GM21576 (cell line): ENCODE data around the gene LYPD5.
A peak's percentile ranks its signal among the peaks of the same experiment; 100 is the strongest.

Experiments used
- ATAC-seq: cut with Tn5 transposase; IDR thresholded peaks from one replicate; pipeline ENCODE4 v1.9.1; 2021; ENCODE audit warnings: mild to moderate bottlenecking, moderate library complexity; ENCODE audit not compliant: unreplicated experiment

LYPD5 gene

GRCh38 chr19:43754503-43755255, 47.6 kb downstream of the LYPD5 start, which contains the start of gene SMG9:
TSS of gene SMG9 (minus strand) at chr19:43754962. CDS start at chr19:43750741, 4,221 bp downstream.
- ATAC-seq = peak; percentile 43

- ATAC-seq = no peak
Observed at GRCh38 chr19:43754253-43754502, 48.1 kb downstream of the LYPD5 start.

- no peak for ATAC-seq
Observed at GRCh38 chr19:43752287-43752875, 49.9 kb downstream of the LYPD5 start.

- no peak for ATAC-seq
Observed at GRCh38 chr19:43751466-43752220, 50.6 kb downstream of the LYPD5 start.

- ATAC-seq = no peak
Observed at GRCh38 chr19:43749898-43750297, 52.3 kb downstream of the LYPD5 start.

GRCh38 chr19:43749152-43749551, 53.1 kb downstream of the LYPD5 start:
- no peak for ATAC-seq

- ATAC-seq = no peak
Observed at GRCh38 chr19:43748685-43749084, 53.6 kb downstream of the LYPD5 start.

- ATAC-seq = no peak
Observed at GRCh38 chr19:43748205-43748594, 54.0 kb downstream of the LYPD5 start.

- no peak for ATAC-seq
Observed at GRCh38 chr19:43747557-43748204, 54.6 kb downstream of the LYPD5 start.
